ENCODE measurements around the gene SNX5.

The SNX5 gene

GRCh38 chr20:17968366-17969277 lies at the start of gene SNX5, which contains the start of gene MGME1:
SNX5 (minus strand) TSS chr20:17968794; CDS start chr20:17968425, 369 bp downstream.
MGME1 (plus strand) TSS chr20:17969018; CDS start chr20:17969860, 842 bp downstream.
- peak; percentile 99 for DNase-seq

GRCh38 chr20:18018100-18018499 lies 49.5 kb upstream of the SNX5 start:
- DNase-seq = no peak

DNA sequence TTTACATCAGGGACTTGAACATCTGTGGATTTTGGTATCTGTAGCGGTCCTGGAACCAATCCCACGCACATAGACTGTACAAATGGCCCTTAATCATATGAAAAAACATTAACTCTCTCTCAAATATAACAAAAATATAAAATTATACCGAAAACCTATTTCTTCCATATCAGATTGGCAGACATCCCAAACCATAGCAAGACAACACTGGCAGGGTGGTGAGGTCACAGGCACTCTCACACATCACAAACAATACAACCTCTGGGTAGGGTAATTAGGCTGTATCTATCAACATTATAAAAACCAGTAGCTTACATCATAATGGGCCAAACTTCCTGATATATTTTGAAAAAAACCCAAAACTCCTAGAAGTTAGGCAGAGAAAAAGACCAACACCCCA lies 48.2 kb upstream of the SNX5 start:
- DNase-seq = no peak

DNA sequence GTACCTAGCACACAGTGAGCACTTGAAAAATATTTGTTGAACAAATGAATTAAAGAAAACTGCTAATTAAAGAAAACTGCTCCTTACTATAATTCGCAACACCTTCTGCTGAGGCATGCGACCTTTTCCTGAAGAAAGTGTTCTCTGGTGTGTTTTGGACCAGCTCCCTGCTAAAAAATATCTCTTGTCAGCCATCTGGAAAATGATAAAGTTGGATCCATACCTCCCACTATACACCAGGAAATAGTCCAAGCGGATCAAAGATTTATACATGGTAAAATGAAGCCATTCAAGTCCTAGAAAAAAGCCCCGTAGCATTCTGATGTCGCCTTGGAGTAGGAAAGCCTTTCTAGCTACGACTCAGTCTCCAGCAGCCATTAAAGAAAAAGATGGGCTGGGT lies 45.8 kb upstream of the SNX5 start:
- DNase-seq = no peak

GRCh38 chr20:18012901-18013300 lies 44.3 kb upstream of the SNX5 start:
- DNase-seq = no peak

DNA sequence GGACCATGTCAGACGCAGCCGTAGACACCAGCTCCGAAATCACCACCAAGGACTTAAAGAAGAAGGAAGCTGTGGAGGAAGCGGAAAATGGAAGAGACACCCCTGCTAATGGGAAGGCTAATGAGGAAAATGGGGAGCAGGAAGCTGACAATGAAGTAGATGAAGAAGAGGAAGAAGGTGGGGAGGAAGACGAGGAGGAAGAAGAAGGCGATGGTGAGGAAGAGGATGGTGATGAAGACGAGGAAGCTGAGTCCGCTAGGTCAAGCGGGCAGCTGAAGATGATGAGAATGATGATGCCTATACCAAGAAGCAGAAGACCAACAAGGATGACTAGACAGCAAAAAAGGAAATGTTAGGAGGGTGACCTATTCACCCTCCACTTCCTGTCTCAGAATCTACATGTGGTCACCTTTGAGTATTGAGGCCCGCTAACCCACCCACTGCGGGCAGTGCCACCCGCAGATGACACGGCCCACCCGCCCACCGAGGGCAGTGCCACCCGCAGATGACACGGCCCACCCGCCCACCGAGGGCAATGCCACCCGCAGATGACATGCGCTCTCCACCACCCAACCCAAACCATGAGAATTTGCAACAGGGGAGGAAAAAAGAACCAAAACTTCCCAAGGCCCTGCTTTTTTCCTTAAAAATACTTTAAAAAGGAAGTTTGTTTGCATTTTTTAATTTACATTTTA lies 43.5 kb upstream of the SNX5 start:
- DNase-seq = no peak

DNA sequence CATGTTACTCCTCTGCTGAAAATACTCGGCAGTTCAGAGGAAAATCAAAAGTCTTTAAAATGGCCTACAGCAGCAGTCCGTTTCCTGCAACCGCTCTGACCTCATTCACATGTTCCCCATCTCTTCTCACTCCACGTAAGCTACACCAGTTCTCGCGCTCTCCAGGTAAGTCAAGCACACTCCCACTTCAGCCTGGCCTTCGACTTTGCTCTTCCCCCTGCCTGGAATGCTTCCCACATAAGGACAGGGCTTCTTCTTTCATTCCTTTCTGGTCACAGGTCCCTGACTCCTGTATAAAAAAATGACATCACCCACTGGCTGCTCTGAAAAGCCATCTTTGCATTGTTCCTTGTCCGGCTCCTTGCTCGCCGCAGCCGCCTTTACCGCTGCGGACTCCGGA lies 42.9 kb upstream of the SNX5 start:
- no peak for DNase-seq

DNA sequence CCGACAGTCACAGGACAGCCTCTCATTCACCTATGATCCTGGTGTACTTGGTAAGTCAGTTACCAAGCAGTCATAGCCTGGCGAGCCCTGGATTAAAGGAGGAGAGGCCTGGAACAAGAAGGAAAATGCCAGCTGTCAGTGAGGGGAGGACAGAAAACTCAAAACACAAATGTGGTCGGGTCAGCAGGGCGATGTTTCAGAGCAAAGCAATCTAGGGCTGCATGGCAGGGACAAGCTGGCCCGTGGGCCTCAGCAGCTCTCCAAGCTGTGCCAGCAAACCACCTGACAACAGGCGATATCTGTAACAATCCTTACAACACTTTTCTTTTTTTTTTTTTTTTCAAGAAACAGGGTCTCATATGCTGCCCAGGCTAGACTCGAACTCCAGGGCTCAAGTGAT lies 40.5 kb upstream of the SNX5 start:
- no peak for DNase-seq

DNA sequence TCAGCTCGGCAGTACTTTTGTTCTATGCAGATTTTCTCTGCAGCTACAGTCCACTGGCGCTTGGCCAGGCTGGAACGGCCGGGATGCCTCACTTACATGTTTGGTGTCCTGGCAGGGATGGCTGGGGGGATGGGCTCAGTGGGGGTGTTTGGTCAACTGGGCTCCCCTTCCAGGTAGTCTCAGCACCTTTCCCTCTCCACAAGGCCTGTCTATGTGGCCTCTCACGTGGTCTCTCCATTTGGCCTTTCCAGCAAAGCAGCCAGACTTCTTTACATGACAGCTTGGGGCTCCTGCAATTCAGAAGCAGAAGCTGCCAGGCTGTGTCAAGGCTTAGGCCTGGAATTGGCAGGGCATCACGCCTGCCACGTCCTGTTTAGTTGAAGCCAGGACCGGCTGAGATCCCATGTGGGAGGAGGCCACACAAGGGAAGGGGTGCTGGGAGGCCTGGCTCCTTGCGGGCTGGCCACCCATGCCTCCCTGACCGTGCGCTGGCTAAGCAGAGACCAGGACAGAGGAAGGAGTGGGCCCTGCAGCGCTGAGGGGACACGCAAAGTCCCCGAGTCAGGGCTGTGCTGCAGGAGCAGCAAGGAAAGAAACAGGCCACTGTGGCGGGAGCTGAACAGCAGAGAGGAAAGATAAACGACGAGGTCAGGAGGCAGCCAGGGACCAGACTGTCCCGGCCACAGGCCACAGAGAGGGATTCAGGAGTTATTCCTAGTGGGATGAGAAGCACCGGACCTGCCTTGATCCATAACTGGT lies 39.1 kb upstream of the SNX5 start:
- DNase-seq = no peak

- no peak for DNase-seq
These were observed 38.1 kb upstream of the SNX5 start for GRCh38 chr20:18006684-18007083.

- no peak for DNase-seq
These were observed 37.4 kb upstream of the SNX5 start for GRCh38 chr20:18005990-18006364.

DNA sequence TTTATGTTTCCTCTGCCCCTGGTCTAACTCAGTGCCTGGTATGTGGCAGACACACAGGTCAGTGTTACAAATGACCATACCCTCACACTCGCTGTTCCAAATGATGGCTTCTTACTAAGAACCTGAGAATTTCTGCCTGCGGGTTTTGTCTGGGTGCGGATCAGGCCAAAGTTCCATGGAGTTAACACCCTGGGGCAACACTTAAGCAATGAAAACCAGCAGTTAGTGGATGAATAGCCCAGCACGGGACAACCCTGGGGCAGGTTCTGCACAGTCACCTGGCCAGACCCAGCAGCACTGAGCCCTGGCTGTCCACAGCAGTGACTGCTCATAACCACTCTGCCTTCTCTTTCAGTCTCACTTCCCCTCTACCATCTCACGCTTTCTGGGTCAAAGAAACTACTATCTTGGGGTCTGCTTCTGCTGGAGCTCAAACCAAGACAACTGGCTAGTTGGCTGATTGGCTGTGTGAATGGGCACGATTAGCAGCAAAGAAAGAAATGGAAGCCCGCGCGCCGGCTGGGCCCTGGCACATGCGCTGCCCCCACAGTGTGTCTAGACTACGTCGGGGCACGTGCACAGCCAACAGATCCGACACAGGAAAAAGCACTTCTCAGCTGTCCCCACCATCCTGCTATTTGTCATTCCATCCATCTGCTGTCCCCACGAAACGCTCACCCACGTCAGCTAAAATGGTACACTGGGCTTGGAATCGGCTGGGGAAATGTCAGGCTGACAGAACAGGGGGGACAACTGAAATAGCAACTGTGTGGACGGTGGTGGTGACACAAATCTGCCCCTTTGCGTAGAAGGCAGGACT lies 36.8 kb upstream of the SNX5 start:
- DNase-seq = no peak

DNA sequence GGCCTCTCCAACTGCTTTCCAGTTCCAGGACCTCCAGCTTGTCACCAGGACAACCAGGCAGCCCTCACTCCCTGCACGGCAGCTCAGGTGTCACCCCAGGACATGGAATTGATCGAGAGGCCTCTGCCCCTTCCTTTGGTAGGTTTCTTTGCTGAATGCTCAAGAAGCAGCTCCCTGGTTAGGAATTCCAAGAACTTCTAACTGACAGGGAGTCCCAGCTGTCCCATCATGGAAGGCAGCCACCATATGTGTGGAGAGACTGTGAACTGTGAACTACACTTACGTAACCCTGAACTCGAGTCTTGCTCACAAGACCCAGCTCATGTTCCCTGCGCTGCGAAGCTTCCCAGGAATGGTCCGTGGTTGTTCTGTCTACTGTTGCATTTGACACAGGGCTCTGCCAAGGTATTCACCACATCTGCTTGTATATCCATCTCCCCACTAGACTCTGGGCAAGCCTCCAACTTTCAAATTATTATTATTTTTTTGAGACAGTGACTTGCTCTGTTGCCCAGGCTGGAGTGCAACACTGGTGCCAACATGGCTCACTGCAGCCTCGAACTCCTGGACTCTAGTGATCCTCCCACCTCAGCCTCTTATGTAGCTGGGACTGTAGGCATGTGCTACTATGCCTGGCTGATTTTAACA lies 35.9 kb upstream of the SNX5 start:
- no peak for DNase-seq

- DNase-seq = no peak
These were observed 35.3 kb upstream of the SNX5 start for GRCh38 chr20:18003897-18004296.

GRCh38 chr20:18001131-18001921 lies 32.7 kb upstream of the SNX5 start:
- DNase-seq = no peak

- no peak for DNase-seq
These were observed 31.0 kb upstream of the SNX5 start for GRCh38 chr20:17999566-17999965.

GRCh38 chr20:17998446-17998845 lies 29.9 kb upstream of the SNX5 start:
- DNase-seq = no peak

DNA sequence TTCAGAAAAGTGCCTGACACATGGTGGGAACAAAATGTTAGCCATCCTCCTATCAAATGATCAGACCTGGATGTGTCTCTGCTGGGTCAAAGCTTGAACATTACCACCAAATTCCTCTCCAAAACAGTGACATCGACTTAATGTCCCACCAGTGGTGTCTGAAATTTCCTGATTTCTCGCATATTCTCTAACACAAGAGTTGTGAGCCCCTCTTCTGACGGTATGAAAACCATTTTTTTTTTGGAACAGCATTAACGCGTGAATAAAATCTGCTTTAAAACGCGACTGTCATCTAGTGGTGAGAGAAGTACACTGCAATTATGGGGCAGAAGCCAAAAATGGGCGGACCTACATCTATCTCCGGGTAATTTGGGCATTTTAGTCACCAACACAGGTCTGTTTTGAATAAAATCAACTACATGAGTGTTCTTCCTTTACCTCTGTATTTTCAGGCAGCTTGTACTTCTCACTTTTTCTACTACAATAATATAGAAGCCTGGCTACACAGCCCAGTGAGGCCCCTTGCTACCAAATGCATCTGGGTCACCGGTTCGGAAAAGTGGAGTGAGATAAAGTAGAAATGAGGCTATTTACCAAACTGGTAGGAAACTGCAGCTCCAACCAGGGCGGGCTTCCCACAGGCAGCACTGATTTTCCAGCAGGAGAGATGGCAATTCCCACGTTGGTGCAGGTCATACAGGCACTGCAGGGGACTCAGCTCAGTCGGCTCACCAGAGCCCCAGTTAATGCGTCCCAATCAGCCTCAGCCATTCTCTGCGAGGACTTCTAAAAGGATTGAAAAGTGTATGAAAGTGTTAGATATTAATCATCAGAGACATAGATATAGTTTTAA lies 27.6 kb upstream of the SNX5 start:
- peak; percentile 16 to 47 for DNase-seq

DNA sequence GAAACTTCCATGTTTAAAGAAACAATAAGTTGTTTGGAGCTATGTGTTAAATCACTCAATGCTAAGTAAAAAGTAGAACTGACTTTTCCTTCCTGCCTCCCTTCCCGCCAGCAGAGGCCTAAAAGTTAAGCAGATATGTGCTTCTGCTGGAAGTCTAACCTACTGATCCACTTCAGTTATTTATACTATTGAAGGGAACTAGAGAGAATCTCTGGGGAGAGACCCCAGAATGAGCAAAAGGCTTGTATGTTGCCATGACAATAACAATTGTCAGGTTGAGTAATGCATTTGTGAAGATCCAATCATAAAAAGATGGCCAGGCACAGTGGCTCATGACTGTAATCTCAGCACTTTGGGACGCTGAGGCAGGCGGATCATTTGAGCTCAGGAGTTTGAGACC lies 25.0 kb upstream of the SNX5 start:
- no peak for DNase-seq

- DNase-seq = no peak
These were observed 24.4 kb upstream of the SNX5 start for GRCh38 chr20:17992847-17993513.

Measured in stimulated activated CD4-positive, alpha-beta T cell treated with anti-CD3 and anti-CD28 coated beads, Interleukin-2, amount 100 ng/mL, for 24 hours (primary cell).